MCF 10A (cell line): ENCODE results near the gene ABCC1. TPM values are rescaled to one million over a fixed set of nuclear protein-coding genes. Genes with fewer than 3 reads are reported as not detected.

Experiments
- BruUV-seq: library from RNA; stranded (reverse); fragments of 400-500 nt; replicated peaks from 2 replicates; lab custom pipeline; 2021; lab: Mats Ljungman, UMichigan
- CTCF ChIA-PET: fragments of 300-600 bp; sonication (Branson Sonifier 250); formaldehyde crosslinking; extraction: SDS; loops from one replicate; lab custom pipeline; 2021; ENCODE audit warnings: antibody characterized with exemption, inconsistent platforms; lab: Yijun Ruan, JAX
- POLR2A ChIA-PET: fragments of 300-600, 350-650 bp; sonication (Branson Sonifier 250); formaldehyde crosslinking; extraction: SDS; loops from one replicate; lab custom pipeline; 2020; ENCODE audit warnings: antibody characterized with exemption, inconsistent platforms; lab: Yijun Ruan, JAX
- DNase-seq: peaks from one replicate; pipeline ENCODE4 v3.0.0-alpha.2; 2018; ENCODE audit not compliant: unreplicated experiment
- H3K27ac Mint-ChIP-seq: one replicate; pipeline ENCODE4 v1.8.0; 2022; ENCODE audit warnings: mild to moderate bottlenecking, low read depth, mixed read lengths; ENCODE audit not compliant: unreplicated experiment
- H3K27me3 Mint-ChIP-seq: one replicate; pipeline ENCODE4 v1.8.0; 2022; ENCODE audit warnings: mixed read lengths; ENCODE audit not compliant: insufficient read depth, unreplicated experiment
- H3K36me3 Mint-ChIP-seq: one replicate; pipeline ENCODE4 v1.8.0; 2022; ENCODE audit warnings: mild to moderate bottlenecking, moderate library complexity, mixed read lengths; ENCODE audit not compliant: insufficient read depth, unreplicated experiment
- H3K4me1 Mint-ChIP-seq: one replicate; pipeline ENCODE4 v1.8.0; 2022; ENCODE audit warnings: mixed read lengths; ENCODE audit not compliant: insufficient read depth, unreplicated experiment
- H3K4me3 Mint-ChIP-seq: one replicate; pipeline ENCODE4 v1.8.0; 2022; ENCODE audit warnings: mild to moderate bottlenecking, moderate library complexity, mixed read lengths; ENCODE audit not compliant: unreplicated experiment
- H3K9me3 Mint-ChIP-seq: one replicate; pipeline ENCODE4 v1.8.0; 2022; ENCODE audit warnings: mixed read lengths; ENCODE audit not compliant: unreplicated experiment
- CTCF ChIP-seq: fragments of 200-600 bp; IDR thresholded peaks from one replicate; pipeline ENCODE4 v1.8.0; 2022; ENCODE audit warnings: antibody characterized with exemption, mild to moderate bottlenecking; ENCODE audit not compliant: unreplicated experiment
- intact Hi-C: fragments of 100-400 bp; cut with micrococcal nuclease; formaldehyde crosslinking; loops from 2 replicates; pipeline ENCODE4 v1.14.1; 2022
- total RNA-seq: library from RNA; stranded (reverse); gene quantifications from 2 replicates; pipeline ENCODE4 v1.2.3, GENCODE V29; 2022

ABCC1 gene
- total RNA-seq, 1 experiment from 2014 or later, result 72.5 TPM

- Mint-ChIP-seq H3K4me3 (no peak overlapping the region), H3K4me1 (peaks cover 40% of the 10 kb centered on the region), H3K27me3 (no peaks in the 10 kb centered on the region), H3K36me3 (peaks cover 8% of the 10 kb centered on the region), H3K27ac (no peak overlapping the region), H3K9me3 (no peaks in the 10 kb centered on the region)
- DNase-seq, result no peak
- CTCF ChIA-PET, result interaction anchor here (0.6 kb wide), 1 partner anchor 66 kb away, joined by 3 read pairs; no protein-coding TSS in a partner anchor
- intact Hi-C loops, result no loop called here
- BruUV-seq, result no TSS peak
- no peak for TF ChIP-seq CTCF
- POLR2A ChIA-PET, result no interaction called here
Measured at GRCh38 chr16:15972046-15972868, 22.8 kb downstream of the ABCC1 start.

GRCh38 chr16:15973421-15973820, 24.0 kb downstream of the ABCC1 start:
- TF ChIP-seq CTCF, result no peak
- peaks cover 37% of the 10 kb centered on the region for H3K4me1 Mint-ChIP-seq
- no peak overlapping the region for H3K4me3 Mint-ChIP-seq
- intact Hi-C loops, result no loop called here
- H3K9me3 Mint-ChIP-seq, result no peaks in the 10 kb centered on the region
- ChIA-PET CTCF (interaction anchor here (0.6 kb wide), 1 partner anchor 102 kb away, joined by 4 read pairs; no protein-coding TSS in a partner anchor), POLR2A (interaction anchor here (0.7 kb wide), 1 partner anchor 23 kb away, joined by 3 read pairs; no protein-coding TSS in a partner anchor)
- no TSS peak for BruUV-seq
- no peaks in the 10 kb centered on the region for H3K27me3 Mint-ChIP-seq
- H3K27ac Mint-ChIP-seq, result no peak overlapping the region
- peaks cover 15% of the 10 kb centered on the region for H3K36me3 Mint-ChIP-seq
- DNase-seq, result no peak

- no peak overlapping the region for H3K27ac Mint-ChIP-seq
- DNase-seq, result no peak
- intact Hi-C loops, result no loop called here
- peaks cover 20% of the 10 kb centered on the region for H3K36me3 Mint-ChIP-seq
- H3K4me3 Mint-ChIP-seq, result no peak overlapping the region
- POLR2A ChIA-PET, result interaction anchor here (0.6 kb wide), 1 partner anchor 72 kb away, joined by 3 read pairs; no protein-coding TSS in a partner anchor
- CTCF ChIA-PET, result interaction anchor here (0.6 kb wide), 1 partner anchor 101 kb away, joined by 4 read pairs; no protein-coding TSS in a partner anchor
- TF ChIP-seq CTCF, result no peak
- peaks cover 37% of the 10 kb centered on the region for H3K4me1 Mint-ChIP-seq
- H3K27me3 Mint-ChIP-seq, result no peaks in the 10 kb centered on the region
- no peaks in the 10 kb centered on the region for H3K9me3 Mint-ChIP-seq
- BruUV-seq, result no TSS peak
Measured at GRCh38 chr16:15974057-15974456, 24.6 kb downstream of the ABCC1 start.

- BruUV-seq, result no TSS peak
Measured at GRCh38 chr16:15975172-15975571, 25.8 kb downstream of the ABCC1 start.

More at GRCh38 chr16:15975172-15975571, 25.8 kb downstream of the ABCC1 start:
- H3K27ac Mint-ChIP-seq, result peak overlapping the region; percentile 61
- CTCF ChIA-PET, result interaction anchor here (0.8 kb wide), 1 partner anchor 100 kb away, joined by 3 read pairs; no protein-coding TSS in a partner anchor
- no peak for DNase-seq
- H3K4me1 Mint-ChIP-seq, result peaks cover 46% of the 10 kb centered on the region
- H3K27me3 Mint-ChIP-seq, result no peaks in the 10 kb centered on the region
- POLR2A ChIA-PET, result no interaction called here
- peaks cover 3% of the 10 kb centered on the region for H3K9me3 Mint-ChIP-seq
- H3K4me3 Mint-ChIP-seq, result no peak overlapping the region
- H3K36me3 Mint-ChIP-seq, result peaks cover 26% of the 10 kb centered on the region
- intact Hi-C loops, result no loop called here
- no peak for TF ChIP-seq CTCF
